GM21367 (cell line): ENCODE results near the gene ETAA1.

Source experiments
- ATAC-seq: cut with Tn5 transposase; IDR thresholded peaks from one replicate; pipeline ENCODE4 v1.9.1; 2021; ENCODE audit not compliant: unreplicated experiment

The ETAA1 gene

GRCh38 chr2:67436221-67436620 is 39.1 kb downstream of the ETAA1 start:
- ATAC-seq: no peak

- no peak for ATAC-seq
These were observed 40.0 kb downstream of the ETAA1 start for GRCh38 chr2:67437114-67437513.

GRCh38 chr2:67438337-67438736 is 41.2 kb downstream of the ETAA1 start:
- ATAC-seq: no peak

DNA sequence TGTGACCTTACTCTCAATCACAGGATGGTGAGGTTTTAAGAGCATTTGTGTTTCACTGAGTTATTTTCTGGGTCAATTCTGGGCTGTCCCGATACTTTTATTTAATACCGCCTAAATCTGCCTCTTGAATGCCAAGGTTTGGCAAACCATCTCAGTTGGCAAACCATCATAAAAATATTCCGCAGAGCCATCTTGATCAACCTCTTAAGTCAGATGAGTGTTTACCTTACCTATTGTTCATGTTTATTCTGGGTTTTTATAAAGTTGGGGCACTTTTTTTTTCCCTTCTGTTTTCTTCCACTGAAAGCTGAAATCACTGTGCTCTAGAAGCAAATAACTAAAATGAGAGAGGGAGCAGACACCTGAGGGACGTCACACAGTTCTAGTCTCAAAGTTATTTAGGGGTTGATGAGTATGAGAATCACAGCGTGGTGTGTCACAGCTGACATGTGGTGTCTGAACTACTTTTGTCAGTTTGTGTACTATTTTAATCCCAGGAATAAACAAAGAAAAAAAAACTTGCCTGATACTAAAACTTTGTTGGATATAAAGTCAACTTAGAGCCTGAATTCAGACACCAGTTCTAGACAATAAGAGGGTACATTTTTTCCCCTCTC is 48.6 kb downstream of the ETAA1 start:
- no peak for ATAC-seq

- ATAC-seq: no peak
These were observed 49.4 kb downstream of the ETAA1 start for GRCh38 chr2:67446491-67446911.

- ATAC-seq: no peak
These were observed 51.5 kb downstream of the ETAA1 start for GRCh38 chr2:67448648-67449047.

- no peak for ATAC-seq
These were observed 54.1 kb downstream of the ETAA1 start for GRCh38 chr2:67451086-67451832.

DNA sequence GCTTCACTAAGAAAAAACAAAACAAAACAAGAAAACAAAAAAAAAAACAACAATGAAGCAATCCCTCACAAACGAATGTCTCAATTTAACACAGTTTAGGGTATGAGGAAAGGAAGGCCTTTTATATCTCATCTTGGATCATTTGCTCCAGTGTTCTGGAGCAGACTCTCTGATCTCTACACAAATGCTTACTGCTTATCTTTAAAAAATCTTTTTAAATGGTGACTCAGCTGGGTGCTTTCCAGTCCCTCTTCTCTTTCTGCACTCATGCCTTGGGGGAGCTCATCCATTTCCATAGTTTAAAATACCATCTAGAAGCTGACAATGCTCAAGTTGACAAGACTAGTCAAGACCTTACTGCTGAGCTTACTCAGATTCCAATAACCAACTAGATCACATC is 56.2 kb downstream of the ETAA1 start:
- no peak for ATAC-seq

- no peak for ATAC-seq
These were observed 58.3 kb downstream of the ETAA1 start for GRCh38 chr2:67455219-67456142.

- no peak for ATAC-seq
These were observed 59.3 kb downstream of the ETAA1 start for GRCh38 chr2:67456428-67456827.

- no peak for ATAC-seq
These were observed 60.6 kb downstream of the ETAA1 start for GRCh38 chr2:67457699-67458098.

DNA sequence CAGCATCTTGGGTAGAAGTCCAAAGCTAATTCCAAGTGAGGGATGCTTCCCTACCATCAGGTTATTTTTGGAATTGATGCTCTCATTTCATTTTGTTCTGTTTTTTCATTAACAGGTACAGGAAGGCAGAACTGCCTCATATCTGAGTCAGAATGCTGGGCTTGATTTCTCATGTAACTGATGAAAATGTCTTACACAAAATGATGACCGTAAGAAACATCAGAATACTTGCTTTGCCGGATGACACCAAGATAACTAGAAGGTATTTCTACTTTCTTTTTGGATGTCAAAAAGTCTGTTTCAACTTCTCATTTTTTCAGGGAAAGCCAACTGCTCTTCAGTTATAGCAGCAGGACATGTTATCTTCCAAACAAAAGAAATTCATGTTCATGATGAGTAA is 62.6 kb downstream of the ETAA1 start:
- ATAC-seq: no peak
